Stimulated activated CD4-positive, alpha-beta T cell treated with anti-CD3 and anti-CD28 coated beads, TNF-alpha, amount 100 ng/mL, for 1 hour (primary cell): ENCODE data around the gene SPSB3.

Source experiments
- DNase-seq, 3 donors: peaks; one replicate each; pipeline ENCODE4 v3.0.0-alpha.2; 2020; ENCODE audit warnings: low read depth in 3 of 3, low spot score in 1 of 3

SPSB3 gene

GRCh38 chr16:1782408-1783264 lies at the start of gene SPSB3, which contains the start of gene NUBP2:
SPSB3 (minus strand) TSS chr16:1782571; CDS start chr16:1781483, 1,088 bp downstream.
NUBP2 (plus strand) TSS chr16:1782960; CDS start chr16:1783021, 61 bp downstream.
- peak; percentile 88 to 97 (median 96) for DNase-seq

- no peak for DNase-seq
These were observed 49.1 kb upstream of the SPSB3 start for GRCh38 chr16:1831186-1832075.

GRCh38 chr16:1830213-1830612 lies 47.8 kb upstream of the SPSB3 start:
- no peak for DNase-seq

- no peak for DNase-seq
These were observed 46.5 kb upstream of the SPSB3 start for GRCh38 chr16:1828645-1829410.

GRCh38 chr16:1826691-1827573 lies 44.6 kb upstream of the SPSB3 start, which contains the start of the genes FAHD1 and HAGH:
FAHD1 (plus strand) TSS chr16:1827206; CDS start chr16:1827239, 33 bp downstream.
HAGH (minus strand) TSS chr16:1826825; CDS start chr16:1826787, 38 bp downstream.
- DNase-seq: peak; percentile 77 to 85 (median 81)

- peak in 2 of 3 donors; percentile 21 to 53 for DNase-seq
These were observed 43.7 kb upstream of the SPSB3 start for GRCh38 chr16:1825864-1826690.

GRCh38 chr16:1825381-1825863 lies 43.1 kb upstream of the SPSB3 start:
- no peak for DNase-seq

- no peak for DNase-seq
These were observed 41.5 kb upstream of the SPSB3 start for GRCh38 chr16:1823821-1824220.

- no peak for DNase-seq
These were observed 40.4 kb upstream of the SPSB3 start for GRCh38 chr16:1822801-1823200.

GRCh38 chr16:1821861-1822611 lies 39.7 kb upstream of the SPSB3 start:
- no peak for DNase-seq

GRCh38 chr16:1820946-1821290 lies 38.5 kb upstream of the SPSB3 start:
- no peak for DNase-seq

- no peak for DNase-seq
These were observed 38.0 kb upstream of the SPSB3 start for GRCh38 chr16:1820096-1820945.

GRCh38 chr16:1819611-1820010 lies 37.2 kb upstream of the SPSB3 start:
- no peak for DNase-seq

- DNase-seq: no peak
These were observed 36.6 kb upstream of the SPSB3 start for GRCh38 chr16:1818873-1819525.

GRCh38 chr16:1818204-1818872 lies 36.0 kb upstream of the SPSB3 start:
- no peak for DNase-seq

GRCh38 chr16:1817716-1818115 lies 35.3 kb upstream of the SPSB3 start:
- no peak for DNase-seq
